Activated T-cell treated with anti-CD3 and anti-CD28 coated beads, Interleukin-2, amount 50 U/mL, for 72 hours (primary cell): Measurements from ENCODE around the gene UGGT1. TPM values are rescaled to one million over a fixed set of nuclear protein-coding genes. Genes with fewer than 3 reads are reported as not detected.

Experiments
- ATAC-seq, 2 donors: fragments of 150-1000 bp; cut with Tn5 transposase; replicated peaks in 1 of 2; 2 replicates each; pipeline ENCODE4 v1.10.0; 2021; ENCODE audit warnings: moderate library complexity in 2 of 2, mild to moderate bottlenecking in 1 of 2
- DNase-seq, 2 donors: peaks; one replicate each; pipeline ENCODE4 v3.0.0; 2021 to 2022; ENCODE audit warnings: mixed read lengths in 1 of 2
- H3K27ac Mint-ChIP-seq: one replicate; pipeline ENCODE4 v1.8.0; 2022; ENCODE audit warnings: mild to moderate bottlenecking, moderate library complexity, mixed read lengths
- H3K27me3 Mint-ChIP-seq: one replicate; pipeline ENCODE4 v1.8.0; 2022; ENCODE audit warnings: low read depth, mixed read lengths
- H3K36me3 Mint-ChIP-seq, 2 donors: one replicate each; pipeline ENCODE4 v1.8.0; 2022; ENCODE audit warnings: mixed read lengths in 2 of 2, mild to moderate bottlenecking in 1 of 2; ENCODE audit not compliant: insufficient read depth in 2 of 2
- H3K4me1 Mint-ChIP-seq: one replicate; pipeline ENCODE4 v1.8.0; 2022; ENCODE audit warnings: low read depth, mixed read lengths
- H3K4me3 Mint-ChIP-seq, 2 donors: one replicate each; pipeline ENCODE4 v1.8.0; 2022; ENCODE audit warnings: mild to moderate bottlenecking in 2 of 2, mixed read lengths in 2 of 2, moderate library complexity in 2 of 2
- H3K9me3 Mint-ChIP-seq, 2 donors: one replicate each; pipeline ENCODE4 v1.8.0; 2022; ENCODE audit warnings: mixed read lengths in 2 of 2
- total RNA-seq, 2 donors: library from RNA; stranded (reverse); gene quantifications; one replicate each; pipeline ENCODE4 v1.2.3, GENCODE V29; 2022

Gene UGGT1
- total RNA-seq, 2 donors from 2014 or later = 48.6 to 54.3 TPM

DNA sequence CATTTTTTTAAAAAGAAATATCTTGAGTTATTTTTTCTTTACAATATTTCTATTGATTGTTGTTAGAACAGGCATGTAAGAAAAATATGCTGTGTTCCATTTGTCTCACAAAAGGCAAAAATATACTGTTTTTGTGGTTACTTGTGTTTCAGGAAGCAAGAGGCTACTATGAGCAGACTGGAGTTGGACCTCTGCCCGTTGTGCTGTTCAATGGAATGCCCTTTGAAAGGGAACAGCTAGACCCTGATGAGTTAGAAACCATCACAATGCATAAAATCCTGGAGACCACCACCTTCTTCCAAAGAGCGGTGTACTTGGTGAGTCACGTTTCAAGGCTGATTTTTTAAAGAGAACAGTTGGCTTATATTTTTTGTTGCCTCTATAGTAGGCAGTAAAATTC, 54.7 kb downstream of the UGGT1 start:
- ATAC-seq = no peak
- H3K27me3 Mint-ChIP-seq = no peaks in the 10 kb centered on the region
- H3K36me3 Mint-ChIP-seq = peaks cover 3 to 10% of the 10 kb centered on the region in 2 donors
- no peaks in the 10 kb centered on the region for H3K4me1 Mint-ChIP-seq
- H3K27ac Mint-ChIP-seq = no peak overlapping the region
- DNase-seq = no peak
- H3K4me3 Mint-ChIP-seq = no peak overlapping the region
- no peaks in the 10 kb centered on the region for H3K9me3 Mint-ChIP-seq

DNA sequence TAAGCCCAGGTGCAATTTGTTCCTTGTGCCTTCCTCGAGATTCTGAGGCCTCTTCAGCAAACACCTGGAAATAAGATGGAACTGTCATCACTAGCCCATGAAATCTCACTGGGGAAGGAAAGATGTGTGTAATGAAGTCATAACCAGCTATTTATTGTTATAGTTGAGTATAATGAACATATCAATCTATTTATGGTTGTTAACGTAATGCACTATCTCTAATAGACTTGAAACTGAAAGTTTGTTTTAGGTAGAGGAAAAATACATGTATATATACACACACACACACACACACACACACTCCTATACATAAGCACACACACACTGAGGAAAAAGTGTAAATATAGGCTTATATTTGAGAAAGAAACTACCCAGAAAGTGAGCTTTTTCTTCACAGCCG, 62.8 kb downstream of the UGGT1 start:
- Mint-ChIP-seq H3K36me3 (peaks cover 7 to 17% of the 10 kb centered on the region in 2 donors), H3K4me1 (no peaks in the 10 kb centered on the region), H3K9me3 (no peaks in the 10 kb centered on the region), H3K27ac (no peak overlapping the region), H3K4me3 (no peak overlapping the region), H3K27me3 (no peaks in the 10 kb centered on the region)
- DNase-seq (no peak), ATAC-seq (no peak)

- H3K27ac Mint-ChIP-seq = no peak overlapping the region
- H3K4me1 Mint-ChIP-seq = no peaks in the 10 kb centered on the region
- H3K9me3 Mint-ChIP-seq = no peaks in the 10 kb centered on the region
- ATAC-seq (no peak), DNase-seq (no peak)
- H3K36me3 Mint-ChIP-seq = peaks cover 7 to 17% of the 10 kb centered on the region in 2 donors
- H3K4me3 Mint-ChIP-seq = no peak overlapping the region
- no peaks in the 10 kb centered on the region for H3K27me3 Mint-ChIP-seq
These were observed 63.2 kb downstream of the UGGT1 start for GRCh38 chr2:128154225-128154624.

- ATAC-seq = no peak
- Mint-ChIP-seq H3K4me1 (no peaks in the 10 kb centered on the region), H3K9me3 (no peaks in the 10 kb centered on the region), H3K4me3 (no peak overlapping the region), H3K27me3 (no peaks in the 10 kb centered on the region), H3K36me3 (peaks cover 9 to 20% of the 10 kb centered on the region in 2 donors), H3K27ac (no peak overlapping the region)
- no peak for DNase-seq
These were observed 65.0 kb downstream of the UGGT1 start for GRCh38 chr2:128155970-128156369.

- DNase-seq = no peak
- no peak overlapping the region for H3K27ac Mint-ChIP-seq
- H3K36me3 Mint-ChIP-seq = peaks cover 9 to 15% of the 10 kb centered on the region in 2 donors
- ATAC-seq = no peak
- no peak overlapping the region for H3K4me3 Mint-ChIP-seq
- no peaks in the 10 kb centered on the region for H3K9me3 Mint-ChIP-seq
- no peaks in the 10 kb centered on the region for H3K4me1 Mint-ChIP-seq
- H3K27me3 Mint-ChIP-seq = no peaks in the 10 kb centered on the region
These were observed 65.8 kb downstream of the UGGT1 start for GRCh38 chr2:128156812-128157211.

DNA sequence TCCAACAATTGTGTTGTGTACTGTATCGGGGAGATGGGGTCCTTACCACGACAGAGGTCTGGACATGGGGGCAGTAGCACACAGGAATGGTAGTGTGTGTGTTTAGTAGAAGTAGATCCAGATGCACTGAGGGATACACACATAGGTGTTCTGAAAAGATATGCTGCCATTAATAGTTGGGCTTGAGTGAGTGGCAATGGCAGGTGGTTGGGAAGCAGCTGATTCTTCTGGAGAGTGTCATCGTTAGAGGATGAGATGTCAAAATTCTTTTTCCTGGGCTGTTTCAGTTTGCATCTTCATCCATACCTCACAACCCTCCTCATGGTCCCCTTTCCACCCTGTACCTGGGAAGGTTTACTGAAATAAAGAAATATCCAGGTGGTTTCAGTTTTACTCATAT, 66.6 kb downstream of the UGGT1 start:
- ATAC-seq (no peak), DNase-seq (no peak)
- H3K9me3 Mint-ChIP-seq = no peaks in the 10 kb centered on the region
- no peaks in the 10 kb centered on the region for H3K4me1 Mint-ChIP-seq
- H3K27ac Mint-ChIP-seq = peak overlapping the region; percentile 0
- H3K36me3 Mint-ChIP-seq = peaks cover 9 to 16% of the 10 kb centered on the region in 2 donors
- no peak overlapping the region for H3K4me3 Mint-ChIP-seq
- H3K27me3 Mint-ChIP-seq = no peaks in the 10 kb centered on the region

DNA sequence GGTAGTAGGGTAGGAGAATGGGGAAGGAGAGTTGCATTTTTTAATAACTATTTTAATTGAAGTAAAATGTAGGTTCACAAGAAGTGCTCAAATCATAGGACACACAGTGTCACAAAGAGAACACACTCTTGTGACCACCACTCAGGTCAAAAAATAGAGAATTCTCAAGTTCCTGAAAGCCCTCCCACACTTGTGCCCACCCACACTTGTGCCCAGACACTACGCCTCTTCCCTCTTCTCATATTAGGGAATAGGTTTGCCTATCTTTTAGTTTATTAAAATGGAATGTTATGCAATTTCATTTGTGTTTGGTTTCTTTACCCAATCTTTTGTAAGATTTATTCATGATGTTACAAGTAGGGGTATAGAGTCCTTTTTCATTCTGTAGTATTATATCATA, 67.2 kb downstream of the UGGT1 start:
- Mint-ChIP-seq H3K4me1 (no peaks in the 10 kb centered on the region), H3K36me3 (peaks cover 11 to 20% of the 10 kb centered on the region in 2 donors), H3K27ac (no peak overlapping the region), H3K27me3 (no peaks in the 10 kb centered on the region), H3K4me3 (no peak overlapping the region), H3K9me3 (no peaks in the 10 kb centered on the region)
- no peak for ATAC-seq
- no peak for DNase-seq

DNA sequence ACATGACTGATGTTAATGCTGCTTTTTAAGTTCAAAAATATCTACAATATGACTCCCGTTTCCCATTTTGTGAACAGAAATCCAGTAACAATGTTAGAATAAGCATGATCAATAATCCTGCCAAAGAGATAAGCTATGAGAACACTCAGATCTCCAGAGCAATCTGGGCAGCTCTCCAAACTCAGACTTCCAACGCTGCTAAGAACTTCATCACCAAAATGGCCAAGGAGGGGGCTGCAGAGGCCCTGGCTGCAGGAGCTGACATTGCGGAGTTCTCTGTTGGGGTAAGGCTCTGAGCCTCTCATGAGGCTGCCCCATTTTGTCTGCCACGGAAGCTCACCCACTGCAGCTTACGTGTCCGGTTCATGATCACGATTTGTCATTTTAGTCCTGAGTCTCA, 68.4 kb downstream of the UGGT1 start:
- no peaks in the 10 kb centered on the region for H3K9me3 Mint-ChIP-seq
- no peak for ATAC-seq

DNA sequence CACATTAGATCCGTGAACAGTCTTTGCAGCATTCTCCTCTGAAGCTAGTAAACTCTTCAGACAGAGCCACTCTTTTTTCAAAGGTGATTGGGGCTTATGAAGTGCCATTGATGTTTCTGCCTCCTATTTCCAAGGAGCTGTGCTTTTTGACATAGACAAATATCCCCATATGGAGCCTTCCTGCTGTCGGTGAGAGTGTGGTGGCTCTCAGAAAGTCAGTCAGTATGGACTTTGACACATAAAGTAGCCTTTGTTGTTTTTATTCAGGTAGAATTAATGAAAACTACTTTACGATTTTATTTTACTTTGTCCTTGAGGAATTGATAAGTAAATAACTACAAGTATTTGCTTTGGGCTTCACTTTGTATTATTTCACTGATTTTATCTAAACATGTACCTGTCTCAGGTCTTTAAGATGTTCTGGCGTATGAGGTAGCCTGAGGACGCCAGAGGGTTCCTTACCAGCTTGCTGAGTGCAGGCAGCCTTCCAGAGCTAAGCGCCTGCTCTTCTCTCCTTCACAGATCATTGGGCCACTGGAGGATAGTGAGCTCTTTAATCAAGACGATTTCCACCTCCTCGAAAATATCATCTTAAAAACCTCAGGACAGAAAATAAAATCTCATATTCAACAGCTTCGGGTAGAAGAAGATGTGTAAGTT, 69.7 kb downstream of the UGGT1 start:
- Mint-ChIP-seq H3K9me3 (no peaks in the 10 kb centered on the region), H3K4me1 (no peaks in the 10 kb centered on the region), H3K4me3 (no peak overlapping the region), H3K27ac (no peak overlapping the region), H3K27me3 (no peaks in the 10 kb centered on the region), H3K36me3 (peaks cover 11 to 20% of the 10 kb centered on the region in 2 donors)
- no peak for ATAC-seq
- DNase-seq = no peak

More for the DNA sequence above, 68.4 kb downstream of the UGGT1 start:
- Mint-ChIP-seq H3K36me3 (peaks cover 11 to 19% of the 10 kb centered on the region in 2 donors), H3K4me1 (no peaks in the 10 kb centered on the region), H3K4me3 (no peak overlapping the region), H3K27ac (no peak overlapping the region), H3K27me3 (no peaks in the 10 kb centered on the region)
- DNase-seq = no peak

DNA sequence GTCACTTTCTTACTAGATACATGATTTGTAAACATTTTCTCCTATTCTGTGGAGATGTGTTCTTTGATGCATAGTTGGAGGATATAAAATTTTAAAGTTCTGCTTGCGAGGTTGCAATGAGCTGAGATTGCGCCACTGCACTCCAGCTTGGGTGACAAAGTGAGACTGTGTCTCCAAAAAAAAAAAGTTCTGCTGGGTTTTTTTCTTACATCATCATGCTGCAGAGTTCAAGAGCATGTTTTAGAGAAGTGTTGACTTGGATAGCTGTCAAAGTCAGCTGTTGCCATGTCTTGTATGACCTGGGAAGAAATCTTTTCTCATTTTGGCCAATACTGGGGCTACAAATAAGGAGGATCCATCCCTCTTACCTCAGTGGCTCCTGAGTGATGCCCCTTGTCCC, 71.3 kb downstream of the UGGT1 start:
- Mint-ChIP-seq H3K27me3 (no peaks in the 10 kb centered on the region), H3K4me3 (no peak overlapping the region), H3K9me3 (no peaks in the 10 kb centered on the region)

GRCh38 chr2:128164311-128164710, 73.3 kb downstream of the UGGT1 start:
- ATAC-seq (no peak), DNase-seq (no peak)
- Mint-ChIP-seq H3K4me1 (no peaks in the 10 kb centered on the region), H3K9me3 (no peaks in the 10 kb centered on the region), H3K36me3 (peaks cover 8 to 26% of the 10 kb centered on the region in 2 donors), H3K27me3 (no peaks in the 10 kb centered on the region), H3K27ac (no peak overlapping the region), H3K4me3 (no peak overlapping the region)

More for the DNA sequence above, 71.3 kb downstream of the UGGT1 start:
- Mint-ChIP-seq H3K36me3 (peaks cover 12 to 21% of the 10 kb centered on the region in 2 donors), H3K27ac (no peak overlapping the region), H3K4me1 (no peaks in the 10 kb centered on the region)
- no peak for DNase-seq
- no peak for ATAC-seq

GRCh38 chr2:128166746-128167353, 75.8 kb downstream of the UGGT1 start:
- H3K36me3 Mint-ChIP-seq = peaks cover 8 to 29% of the 10 kb centered on the region in 2 donors
- ATAC-seq (no peak), DNase-seq (no peak)

DNA sequence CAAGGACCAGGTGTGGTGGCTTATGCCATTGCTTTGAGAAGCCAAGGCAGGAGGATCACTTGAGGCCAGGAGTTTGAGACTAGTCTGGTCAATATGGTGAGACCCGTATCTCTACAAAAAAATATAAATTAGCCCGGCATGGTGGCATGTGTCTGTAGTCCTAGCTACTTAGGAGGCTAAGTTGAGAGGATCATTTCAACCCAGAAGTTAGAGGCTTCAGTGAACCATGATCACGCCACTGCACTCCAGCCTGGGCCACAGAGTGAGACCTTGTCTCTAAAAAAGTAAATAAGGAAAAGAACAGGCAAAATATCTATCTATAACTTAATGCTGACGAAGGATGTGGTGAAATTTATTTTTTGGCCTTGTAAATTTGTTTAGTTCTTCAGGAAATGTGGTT, 78.1 kb downstream of the UGGT1 start:
- ATAC-seq = no peak
- Mint-ChIP-seq H3K4me1 (no peaks in the 10 kb centered on the region), H3K27me3 (no peaks in the 10 kb centered on the region), H3K36me3 (peaks cover 9 to 36% of the 10 kb centered on the region in 2 donors), H3K4me3 (no peak overlapping the region), H3K9me3 (no peaks in the 10 kb centered on the region), H3K27ac (no peak overlapping the region)
- DNase-seq = no peak

More at GRCh38 chr2:128166746-128167353, 75.8 kb downstream of the UGGT1 start:
- Mint-ChIP-seq H3K27me3 (no peaks in the 10 kb centered on the region), H3K27ac (no peak overlapping the region), H3K4me3 (no peak overlapping the region), H3K4me1 (no peaks in the 10 kb centered on the region), H3K9me3 (no peaks in the 10 kb centered on the region)

DNA sequence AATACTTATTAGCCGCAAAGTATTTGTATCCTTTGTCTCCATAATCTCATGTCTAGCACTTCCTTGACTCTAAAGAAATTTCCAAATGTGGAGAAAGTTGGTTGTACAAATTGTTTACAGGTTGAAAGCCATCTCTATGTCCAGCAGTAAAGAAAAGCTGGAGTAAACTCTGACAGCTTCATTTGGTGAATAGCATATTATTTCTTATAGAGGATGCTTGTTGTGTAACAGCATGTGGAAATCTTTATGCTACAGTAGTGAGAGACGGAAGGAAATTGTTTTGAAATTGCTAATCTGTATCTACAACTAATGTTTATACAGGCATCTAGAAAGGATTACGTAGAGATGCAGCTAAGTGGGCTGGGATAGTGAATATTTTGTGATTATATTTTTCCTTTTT, 78.5 kb downstream of the UGGT1 start:
- H3K27ac Mint-ChIP-seq = peak overlapping the region; percentile 77
- DNase-seq = no peak
- H3K9me3 Mint-ChIP-seq = no peaks in the 10 kb centered on the region
- no peaks in the 10 kb centered on the region for H3K27me3 Mint-ChIP-seq
- no peak overlapping the region for H3K4me3 Mint-ChIP-seq
- peaks cover 9 to 37% of the 10 kb centered on the region in 2 donors for H3K36me3 Mint-ChIP-seq
- ATAC-seq = no peak
- H3K4me1 Mint-ChIP-seq = no peaks in the 10 kb centered on the region
